Measurements from ENCODE around the gene ADARB2. TPM values are rescaled to one million over a fixed set of nuclear protein-coding genes. Genes with fewer than 3 reads are reported as not detected.

ADARB2 gene
- total RNA-seq, 3 donors from 2014 or later, result 0.03 to 0.05 TPM; not detected in 1

DNA sequence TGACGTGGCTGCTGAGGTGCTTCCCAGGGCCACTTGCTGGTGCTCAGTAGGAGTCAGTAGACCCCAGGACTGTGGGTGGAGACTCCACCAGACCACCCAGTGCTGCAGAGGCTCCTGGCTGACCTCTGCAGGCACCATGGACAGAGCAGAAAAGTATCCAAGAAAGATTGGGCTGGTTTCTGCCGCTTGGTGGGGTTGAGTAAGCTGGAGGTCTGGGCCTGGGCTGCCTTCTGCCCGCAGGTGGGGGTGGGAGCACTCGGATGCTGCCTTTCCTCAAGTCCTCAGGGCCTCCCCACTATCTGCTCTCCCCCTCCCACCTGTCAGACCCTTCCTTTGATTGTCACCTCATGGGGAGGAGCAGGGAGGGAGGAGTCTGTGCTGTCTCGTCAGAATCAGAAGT lies 589.5 kb downstream of the ADARB2 start:
- Mint-ChIP-seq H3K27me3 (ENCODE audit: low read depth) (peaks cover 19% of the 10 kb centered on the region), H3K4me3 (no peak overlapping the region), H3K4me1 (ENCODE audit: low read depth) (peaks cover 9% of the 10 kb centered on the region), H3K36me3 (ENCODE audit: insufficient read depth) (no peaks in the 10 kb centered on the region), H3K9me3 (peaks cover 17% of the 10 kb centered on the region)
- DNase-seq (no peak), ATAC-seq (no peak)

GRCh38 chr10:1142596-1142995 lies 594.7 kb downstream of the ADARB2 start:
- no peak overlapping the region for H3K4me3 Mint-ChIP-seq
- no peaks in the 10 kb centered on the region for H3K36me3 Mint-ChIP-seq (ENCODE audit: insufficient read depth)
- no peak for ATAC-seq
- no peak for DNase-seq
- H3K9me3 Mint-ChIP-seq, result peaks cover 39% of the 10 kb centered on the region
- H3K27me3 Mint-ChIP-seq (ENCODE audit: low read depth), result peaks cover 15% of the 10 kb centered on the region
- H3K4me1 Mint-ChIP-seq (ENCODE audit: low read depth), result no peaks in the 10 kb centered on the region

- Mint-ChIP-seq H3K36me3 (ENCODE audit: insufficient read depth) (no peaks in the 10 kb centered on the region), H3K4me3 (no peak overlapping the region), H3K9me3 (peaks cover 33% of the 10 kb centered on the region), H3K27me3 (ENCODE audit: low read depth) (peaks cover 10% of the 10 kb centered on the region), H3K4me1 (ENCODE audit: low read depth) (no peaks in the 10 kb centered on the region)
- ATAC-seq (no peak), DNase-seq (no peak)
Measured at GRCh38 chr10:1141701-1142100, 595.6 kb downstream of the ADARB2 start.

- H3K27me3 Mint-ChIP-seq (ENCODE audit: low read depth), result peaks cover 6% of the 10 kb centered on the region
- ATAC-seq (no peak), DNase-seq (no peak)
- no peak overlapping the region for H3K4me3 Mint-ChIP-seq
- peaks cover 31% of the 10 kb centered on the region for H3K9me3 Mint-ChIP-seq
- no peaks in the 10 kb centered on the region for H3K36me3 Mint-ChIP-seq (ENCODE audit: insufficient read depth)
- H3K4me1 Mint-ChIP-seq (ENCODE audit: low read depth), result no peaks in the 10 kb centered on the region
Measured at GRCh38 chr10:1141261-1141660, 596.1 kb downstream of the ADARB2 start.

- Mint-ChIP-seq H3K27me3 (ENCODE audit: low read depth) (peaks cover 5% of the 10 kb centered on the region), H3K9me3 (peaks cover 22% of the 10 kb centered on the region), H3K4me1 (ENCODE audit: low read depth) (peaks cover 6% of the 10 kb centered on the region), H3K36me3 (ENCODE audit: insufficient read depth) (no peaks in the 10 kb centered on the region), H3K4me3 (no peak overlapping the region)
- ATAC-seq (no peak), DNase-seq (no peak)
Measured at GRCh38 chr10:1138529-1138928, 598.8 kb downstream of the ADARB2 start.

DNA sequence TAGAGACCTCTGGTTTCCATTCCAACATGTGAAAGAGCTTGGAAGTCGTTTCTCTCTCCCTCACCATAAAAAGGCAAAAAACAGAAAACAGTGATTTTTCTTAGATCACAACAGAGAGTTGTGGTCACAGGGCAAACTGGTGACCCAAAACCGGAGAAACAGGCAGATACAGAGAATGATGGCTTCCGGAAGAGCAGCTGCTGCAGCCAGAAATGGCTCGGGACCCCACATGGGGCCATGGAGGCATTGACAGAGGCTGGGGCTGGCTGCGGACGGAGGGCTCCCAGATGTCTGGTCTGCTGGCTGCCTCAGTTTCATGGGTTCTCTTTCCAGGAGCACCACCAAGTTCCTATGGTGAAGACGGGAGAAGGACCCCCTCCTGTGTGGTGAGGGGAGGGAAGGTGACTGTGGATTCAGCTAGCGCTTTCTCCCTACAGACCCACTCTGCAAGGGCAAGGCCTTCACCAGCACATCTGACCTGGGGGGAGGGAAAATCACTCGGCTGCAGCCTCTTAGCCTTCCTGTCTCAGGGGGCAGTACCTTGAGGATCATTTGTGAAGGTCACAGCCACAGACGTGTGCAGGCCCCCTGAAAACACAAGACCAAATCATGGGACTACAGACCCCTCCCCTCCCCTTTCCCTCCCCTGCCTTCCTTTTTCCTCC lies 599.7 kb downstream of the ADARB2 start:
- H3K27me3 Mint-ChIP-seq (ENCODE audit: low read depth), result peaks cover 5% of the 10 kb centered on the region
- no peaks in the 10 kb centered on the region for H3K36me3 Mint-ChIP-seq (ENCODE audit: insufficient read depth)
- DNase-seq (no peak), ATAC-seq (no peak)
- peaks cover 22% of the 10 kb centered on the region for H3K9me3 Mint-ChIP-seq
- peaks cover 13% of the 10 kb centered on the region for H3K4me1 Mint-ChIP-seq (ENCODE audit: low read depth)
- H3K4me3 Mint-ChIP-seq, result no peak overlapping the region

DNA sequence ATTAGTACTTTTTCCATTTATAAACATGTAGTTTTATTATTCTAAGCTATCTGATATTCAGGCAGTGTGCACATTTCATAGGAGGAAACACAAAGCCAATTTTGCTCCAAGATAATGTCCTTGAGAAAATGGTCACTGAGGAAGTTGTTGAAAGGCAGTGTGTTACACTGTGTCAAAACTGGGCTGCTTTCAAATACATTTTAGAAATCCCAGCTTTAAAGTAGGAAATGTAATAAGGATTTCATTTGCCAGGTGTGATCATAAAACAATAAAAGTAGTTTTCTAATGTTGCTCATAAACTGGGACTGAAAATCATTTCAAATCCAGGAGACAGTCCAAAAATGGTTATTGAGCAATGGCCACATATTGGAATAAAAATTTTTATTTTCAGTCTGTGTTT lies 601.1 kb downstream of the ADARB2 start:
- Mint-ChIP-seq H3K9me3 (peaks cover 22% of the 10 kb centered on the region), H3K4me3 (no peak overlapping the region), H3K27me3 (ENCODE audit: low read depth) (peaks cover 3% of the 10 kb centered on the region), H3K36me3 (ENCODE audit: insufficient read depth) (peaks cover 6% of the 10 kb centered on the region), H3K4me1 (ENCODE audit: low read depth) (peaks cover 14% of the 10 kb centered on the region)
- DNase-seq (no peak), ATAC-seq (no peak)

- Mint-ChIP-seq H3K9me3 (peaks cover 11% of the 10 kb centered on the region), H3K27me3 (ENCODE audit: low read depth) (no peaks in the 10 kb centered on the region), H3K4me3 (no peak overlapping the region), H3K4me1 (ENCODE audit: low read depth) (peaks cover 14% of the 10 kb centered on the region), H3K36me3 (ENCODE audit: insufficient read depth) (peaks cover 23% of the 10 kb centered on the region)
- ATAC-seq (no peak), DNase-seq (no peak)
Measured at GRCh38 chr10:1134156-1134555, 603.2 kb downstream of the ADARB2 start.

DNA sequence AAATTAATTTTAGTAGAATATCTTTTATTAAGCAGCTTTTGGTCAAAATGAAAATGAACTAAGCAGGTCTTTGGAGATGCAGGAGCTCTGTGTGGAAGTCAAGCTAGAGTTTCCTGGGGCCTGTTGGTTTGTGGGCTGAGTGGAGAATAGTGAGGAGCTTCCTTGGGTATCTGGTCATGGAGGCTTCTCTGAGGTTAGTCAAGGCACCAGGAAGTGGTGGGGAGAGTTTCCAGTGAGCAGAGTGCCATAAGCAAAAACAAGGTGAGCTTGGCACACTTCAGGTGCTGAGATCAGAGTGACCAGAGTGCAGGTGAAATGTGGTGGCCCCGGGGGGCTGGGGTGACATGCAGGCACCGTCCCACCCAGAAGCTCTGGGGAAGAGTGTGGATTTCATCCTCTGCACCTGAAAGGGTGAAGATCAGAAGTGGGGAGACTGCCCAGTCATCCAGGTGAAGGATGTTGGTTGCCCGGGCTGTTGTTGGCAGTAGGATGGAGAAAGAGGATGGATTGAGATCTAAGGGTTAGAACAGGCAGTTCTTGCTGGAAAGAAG lies 603.8 kb downstream of the ADARB2 start:
- no peak for DNase-seq
- Mint-ChIP-seq H3K27me3 (ENCODE audit: low read depth) (no peaks in the 10 kb centered on the region), H3K9me3 (peaks cover 5% of the 10 kb centered on the region), H3K4me1 (ENCODE audit: low read depth) (peaks cover 14% of the 10 kb centered on the region), H3K36me3 (ENCODE audit: insufficient read depth) (peaks cover 27% of the 10 kb centered on the region), H3K4me3 (no peak overlapping the region)
- ATAC-seq, result no peak

DNA sequence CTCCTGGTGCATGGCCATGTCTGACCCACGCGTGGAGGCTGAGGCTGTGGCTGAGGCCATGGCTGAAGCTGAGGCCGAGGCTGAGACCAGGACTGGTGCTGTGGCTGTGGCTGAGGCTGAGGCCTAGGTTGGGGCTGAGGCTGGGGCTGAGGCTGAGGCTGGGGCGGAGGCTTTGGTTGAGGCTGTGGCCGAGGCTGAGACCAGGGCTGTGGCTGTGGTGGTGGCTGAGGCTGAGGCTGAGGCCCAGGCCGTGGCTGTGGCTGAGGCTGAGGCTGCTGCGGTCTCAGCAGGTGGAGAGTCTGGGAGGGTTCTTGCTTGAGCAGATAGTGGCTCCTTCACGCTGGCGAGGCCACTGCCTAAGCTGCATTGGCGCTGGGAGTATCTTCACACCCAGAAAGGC lies 604.7 kb downstream of the ADARB2 start:
- Mint-ChIP-seq H3K9me3 (no peaks in the 10 kb centered on the region), H3K36me3 (ENCODE audit: insufficient read depth) (peaks cover 34% of the 10 kb centered on the region), H3K27me3 (ENCODE audit: low read depth) (no peaks in the 10 kb centered on the region), H3K4me1 (ENCODE audit: low read depth) (peaks cover 14% of the 10 kb centered on the region), H3K4me3 (no peak overlapping the region)
- no peak for DNase-seq
- ATAC-seq, result no peak

- H3K9me3 Mint-ChIP-seq, result no peaks in the 10 kb centered on the region
- ATAC-seq (no peak), DNase-seq (no peak)
- H3K4me3 Mint-ChIP-seq, result no peak overlapping the region
- H3K4me1 Mint-ChIP-seq (ENCODE audit: low read depth), result peaks cover 14% of the 10 kb centered on the region
- H3K36me3 Mint-ChIP-seq (ENCODE audit: insufficient read depth), result peaks cover 41% of the 10 kb centered on the region
- H3K27me3 Mint-ChIP-seq (ENCODE audit: low read depth), result no peaks in the 10 kb centered on the region
Measured at GRCh38 chr10:1130995-1131790, 606.1 kb downstream of the ADARB2 start.

DNA sequence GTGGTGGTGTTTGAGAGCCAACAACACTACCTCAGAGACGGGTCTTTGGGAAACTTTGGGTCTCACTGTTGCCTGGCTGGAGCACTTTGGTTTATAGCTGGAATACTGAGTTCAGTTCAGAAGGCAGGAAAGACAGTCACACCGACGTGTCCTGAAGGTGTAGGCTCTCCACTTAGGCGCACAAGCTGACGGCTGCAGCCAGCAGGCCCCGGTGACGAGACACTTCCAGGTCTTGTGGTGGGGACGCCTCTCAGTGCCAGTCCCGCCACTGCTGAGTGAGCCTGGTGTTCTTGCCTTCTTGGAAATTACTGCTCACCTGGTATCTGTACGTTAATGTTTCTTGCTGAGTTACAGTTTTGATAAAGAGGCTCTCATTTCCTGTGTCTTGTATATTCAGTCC lies 607.1 kb downstream of the ADARB2 start:
- Mint-ChIP-seq H3K9me3 (no peaks in the 10 kb centered on the region), H3K27me3 (ENCODE audit: low read depth) (no peaks in the 10 kb centered on the region), H3K4me1 (ENCODE audit: low read depth) (peaks cover 14% of the 10 kb centered on the region), H3K36me3 (ENCODE audit: insufficient read depth) (peaks cover 46% of the 10 kb centered on the region), H3K4me3 (no peak overlapping the region)
- no peak for DNase-seq
- ATAC-seq, result no peak

- Mint-ChIP-seq H3K27me3 (ENCODE audit: low read depth) (no peaks in the 10 kb centered on the region), H3K36me3 (ENCODE audit: insufficient read depth) (peaks cover 60% of the 10 kb centered on the region), H3K4me3 (no peak overlapping the region), H3K4me1 (ENCODE audit: low read depth) (peaks cover 19% of the 10 kb centered on the region), H3K9me3 (no peaks in the 10 kb centered on the region)
- DNase-seq (no peak), ATAC-seq (no peak)
Measured at GRCh38 chr10:1128649-1129048, 608.7 kb downstream of the ADARB2 start.

GRCh38 chr10:1128115-1128514 lies 609.2 kb downstream of the ADARB2 start:
- H3K9me3 Mint-ChIP-seq, result no peaks in the 10 kb centered on the region
- H3K4me3 Mint-ChIP-seq, result no peak overlapping the region
- peaks cover 63% of the 10 kb centered on the region for H3K36me3 Mint-ChIP-seq (ENCODE audit: insufficient read depth)
- DNase-seq (no peak), ATAC-seq (no peak)
- H3K27me3 Mint-ChIP-seq (ENCODE audit: low read depth), result no peaks in the 10 kb centered on the region
- H3K4me1 Mint-ChIP-seq (ENCODE audit: low read depth), result peaks cover 20% of the 10 kb centered on the region

- H3K4me1 Mint-ChIP-seq (ENCODE audit: low read depth), result peaks cover 18% of the 10 kb centered on the region
- H3K9me3 Mint-ChIP-seq, result no peaks in the 10 kb centered on the region
- H3K36me3 Mint-ChIP-seq (ENCODE audit: insufficient read depth), result peaks cover 65% of the 10 kb centered on the region
- ATAC-seq (no peak), DNase-seq (no peak)
- no peak overlapping the region for H3K4me3 Mint-ChIP-seq
- H3K27me3 Mint-ChIP-seq (ENCODE audit: low read depth), result no peaks in the 10 kb centered on the region
Measured at GRCh38 chr10:1127629-1128028, 609.7 kb downstream of the ADARB2 start.
